Activated naive CD4-positive, alpha-beta T cell treated with anti-CD3 and anti-CD28 coated beads for 36 hours (primary cell): ENCODE measurements around the gene ALCAM. TPM values are rescaled to one million over a fixed set of nuclear protein-coding genes. Genes with fewer than 3 reads are reported as not detected.
"Not testable (repeated sequence)": the region's sequence is repeated elsewhere in the genome, so short reads cannot be mapped to it uniquely, and the experiment has no call there.

Source experiments
- CTCF ChIA-PET: fragments of 350-600 bp; sonication (Branson Sonifier 250); formaldehyde crosslinking; loops from one replicate; lab custom pipeline; 2021; ENCODE audit warnings: antibody characterized with exemption; lab: Charles Lee
- DNase-seq: peaks from one replicate; pipeline ENCODE4 v3.0.0-alpha.2; 2020
- H3K27ac Mint-ChIP-seq: one replicate; pipeline ENCODE4 v1.8.0; 2021; ENCODE audit warnings: mild to moderate bottlenecking, mixed read lengths
- H3K27me3 Mint-ChIP-seq: one replicate; pipeline ENCODE4 v1.8.0; 2021; ENCODE audit warnings: low read depth, mixed read lengths
- H3K36me3 Mint-ChIP-seq: one replicate; pipeline ENCODE4 v1.8.0; 2021; ENCODE audit warnings: low read depth, mixed read lengths
- H3K4me1 Mint-ChIP-seq: one replicate; pipeline ENCODE4 v1.8.0; 2021; ENCODE audit warnings: low read depth, mixed read lengths
- H3K4me3 Mint-ChIP-seq: one replicate; pipeline ENCODE4 v1.8.0; 2021; ENCODE audit warnings: mild to moderate bottlenecking, moderate library complexity, mixed read lengths
- H3K9me3 Mint-ChIP-seq: one replicate; pipeline ENCODE4 v1.8.0; 2021; ENCODE audit warnings: mixed read lengths
- intact Hi-C: fragments of 100-400 bp; cut with micrococcal nuclease; formaldehyde crosslinking; loops from one replicate; pipeline ENCODE4 v1.15.1; 2023
- total RNA-seq, 2 experiments: library from RNA; stranded (reverse); gene quantifications; one replicate each; pipeline ENCODE4 v1.2.3, GENCODE V29; 2021

Gene ALCAM
- total RNA-seq, 2 experiments from 2014 or later: 17.5 to 18.7 TPM

GRCh38 chr3:105399611-105400010 is 32.9 kb downstream of the ALCAM start:
- Mint-ChIP-seq H3K36me3 (peaks cover 9% of the 10 kb centered on the region), H3K9me3 (peaks cover 17% of the 10 kb centered on the region), H3K4me1 (no peaks in the 10 kb centered on the region), H3K4me3 (no peak overlapping the region), H3K27ac (no peak overlapping the region), H3K27me3 (peaks cover 8% of the 10 kb centered on the region)
- no peak for DNase-seq
- CTCF ChIA-PET: no interaction called here
- intact Hi-C loops: no loop called here

- peaks cover 9% of the 10 kb centered on the region for H3K27me3 Mint-ChIP-seq
- H3K4me3 Mint-ChIP-seq: no peak overlapping the region
- peaks cover 19% of the 10 kb centered on the region for H3K9me3 Mint-ChIP-seq
- H3K4me1 Mint-ChIP-seq: no peaks in the 10 kb centered on the region
- DNase-seq: no peak
- no peak overlapping the region for H3K27ac Mint-ChIP-seq
- H3K36me3 Mint-ChIP-seq: peaks cover 9% of the 10 kb centered on the region
- CTCF ChIA-PET: no interaction called here
- intact Hi-C loops: no loop called here
Observed at GRCh38 chr3:105401254-105401653, 34.5 kb downstream of the ALCAM start.

- Mint-ChIP-seq H3K36me3 (peaks cover 9% of the 10 kb centered on the region), H3K27me3 (peaks cover 9% of the 10 kb centered on the region), H3K9me3 (peaks cover 19% of the 10 kb centered on the region), H3K4me3 (no peak overlapping the region), H3K4me1 (no peaks in the 10 kb centered on the region), H3K27ac (no peak overlapping the region)
- CTCF ChIA-PET: no interaction called here
- no peak for DNase-seq
- intact Hi-C loops: no loop called here
Observed at GRCh38 chr3:105401691-105402149, 35.0 kb downstream of the ALCAM start.

- Mint-ChIP-seq H3K9me3 (peaks cover 19% of the 10 kb centered on the region), H3K36me3 (peaks cover 9% of the 10 kb centered on the region), H3K4me3 (no peak overlapping the region), H3K27ac (no peak overlapping the region), H3K27me3 (peaks cover 9% of the 10 kb centered on the region), H3K4me1 (no peaks in the 10 kb centered on the region)
- no peak for DNase-seq
- CTCF ChIA-PET: no interaction called here
- intact Hi-C loops: no loop called here
Observed at GRCh38 chr3:105402287-105402801, 35.6 kb downstream of the ALCAM start.

- CTCF ChIA-PET, H3K27ac Mint-ChIP-seq, H3K36me3 Mint-ChIP-seq: not testable (repeated sequence)
Observed at GRCh38 chr3:105403034-105403433, 36.3 kb downstream of the ALCAM start.

GRCh38 chr3:105406268-105406667 is 39.6 kb downstream of the ALCAM start:
- Mint-ChIP-seq H3K9me3 (peaks cover 16% of the 10 kb centered on the region), H3K27ac (no peak overlapping the region), H3K4me3 (no peak overlapping the region), H3K36me3 (peaks cover 9% of the 10 kb centered on the region), H3K27me3 (peaks cover 9% of the 10 kb centered on the region), H3K4me1 (no peaks in the 10 kb centered on the region)
- intact Hi-C loops: no loop called here
- DNase-seq: no peak
- CTCF ChIA-PET: no interaction called here

More at GRCh38 chr3:105403034-105403433, 36.3 kb downstream of the ALCAM start:
- H3K27me3 Mint-ChIP-seq, H3K4me1 Mint-ChIP-seq, intact Hi-C loops, DNase-seq, H3K4me3 Mint-ChIP-seq: not testable (repeated sequence)
- peaks cover 19% of the 10 kb centered on the region for H3K9me3 Mint-ChIP-seq

GRCh38 chr3:105409364-105409763 is 42.7 kb downstream of the ALCAM start:
- peaks cover 3% of the 10 kb centered on the region for H3K27me3 Mint-ChIP-seq
- H3K4me1 Mint-ChIP-seq: no peaks in the 10 kb centered on the region
- no peak overlapping the region for H3K27ac Mint-ChIP-seq
- peaks cover 4% of the 10 kb centered on the region for H3K9me3 Mint-ChIP-seq
- no peaks in the 10 kb centered on the region for H3K36me3 Mint-ChIP-seq
- H3K4me3 Mint-ChIP-seq: no peak overlapping the region
- no peak for DNase-seq
- intact Hi-C loops: no loop called here
- CTCF ChIA-PET: no interaction called here

- intact Hi-C loops: no loop called here
- no peak for DNase-seq
- Mint-ChIP-seq H3K4me1 (no peaks in the 10 kb centered on the region), H3K4me3 (no peak overlapping the region), H3K36me3 (no peaks in the 10 kb centered on the region), H3K9me3 (no peaks in the 10 kb centered on the region), H3K27me3 (no peaks in the 10 kb centered on the region), H3K27ac (no peak overlapping the region)
- CTCF ChIA-PET: no interaction called here
Observed at GRCh38 chr3:105413343-105413887, 46.7 kb downstream of the ALCAM start.

- Mint-ChIP-seq H3K4me3 (no peak overlapping the region), H3K4me1 (no peaks in the 10 kb centered on the region), H3K27me3 (no peaks in the 10 kb centered on the region), H3K36me3 (no peaks in the 10 kb centered on the region), H3K9me3 (no peaks in the 10 kb centered on the region), H3K27ac (no peak overlapping the region)
- CTCF ChIA-PET: no interaction called here
- intact Hi-C loops: no loop called here
- no peak for DNase-seq
Observed at GRCh38 chr3:105414841-105415240, 48.1 kb downstream of the ALCAM start.

- Mint-ChIP-seq H3K4me3 (no peak overlapping the region), H3K27me3 (no peaks in the 10 kb centered on the region), H3K9me3 (no peaks in the 10 kb centered on the region), H3K36me3 (no peaks in the 10 kb centered on the region), H3K27ac (no peak overlapping the region), H3K4me1 (no peaks in the 10 kb centered on the region)
- intact Hi-C loops: no loop called here
- no peak for DNase-seq
- CTCF ChIA-PET: no interaction called here
Observed at GRCh38 chr3:105415951-105416350, 49.2 kb downstream of the ALCAM start.

GRCh38 chr3:105417525-105418289 is 51.0 kb downstream of the ALCAM start:
- H3K4me3 Mint-ChIP-seq: no peak overlapping the region
- no peaks in the 10 kb centered on the region for H3K36me3 Mint-ChIP-seq

GRCh38 chr3:105422645-105423044 is 55.9 kb downstream of the ALCAM start:
- intact Hi-C loops: no loop called here
- Mint-ChIP-seq H3K4me1 (no peaks in the 10 kb centered on the region), H3K27ac (no peak overlapping the region), H3K27me3 (peaks cover 2% of the 10 kb centered on the region), H3K9me3 (no peaks in the 10 kb centered on the region), H3K4me3 (no peak overlapping the region), H3K36me3 (no peaks in the 10 kb centered on the region)
- no peak for DNase-seq
- CTCF ChIA-PET: no interaction called here

More at GRCh38 chr3:105417525-105418289, 51.0 kb downstream of the ALCAM start:
- no peaks in the 10 kb centered on the region for H3K27me3 Mint-ChIP-seq
- intact Hi-C loops: no loop called here
- H3K27ac Mint-ChIP-seq: no peak overlapping the region
- DNase-seq: no peak
- H3K9me3 Mint-ChIP-seq: no peaks in the 10 kb centered on the region
- CTCF ChIA-PET: no interaction called here
- H3K4me1 Mint-ChIP-seq: no peaks in the 10 kb centered on the region

GRCh38 chr3:105423397-105423796 is 56.7 kb downstream of the ALCAM start:
- H3K27ac Mint-ChIP-seq: no peak overlapping the region
- CTCF ChIA-PET: no interaction called here

More at GRCh38 chr3:105423397-105423796, 56.7 kb downstream of the ALCAM start:
- Mint-ChIP-seq H3K36me3 (no peaks in the 10 kb centered on the region), H3K9me3 (no peaks in the 10 kb centered on the region), H3K27me3 (peaks cover 2% of the 10 kb centered on the region), H3K4me3 (no peak overlapping the region), H3K4me1 (no peaks in the 10 kb centered on the region)
- intact Hi-C loops: no loop called here
- no peak for DNase-seq
